Loucy (cell line): Measurements from ENCODE around the gene TRABD2B.

Experiments used
- H2AFZ ChIP-seq: fragments of 200-600 bp; sonication (generic); 2 replicates; pipeline ENCODE4 v1.6.0; 2016; ENCODE audit warnings: antibody characterized with exemption, mild to moderate bottlenecking, low read length, moderate library complexity
- H3F3A ChIP-seq: fragments of 200-600 bp; 2 replicates; pipeline ENCODE4 v1.6.0; 2016; ENCODE audit warnings: antibody characterized with exemption, low read depth, mild to moderate bottlenecking
- H3K27me3 ChIP-seq: fragments of 200-600 bp; sonication (generic); 2 replicates; pipeline ENCODE4 v1.6.1; 2014; ENCODE audit warnings: low read length, mild to moderate bottlenecking; ENCODE audit not compliant: insufficient read depth, poor library complexity, severe bottlenecking
- H3K36me3 ChIP-seq: fragments of 200-600 bp; sonication (generic); 2 replicates; pipeline ENCODE4 v1.6.1; 2016; ENCODE audit warnings: low read length; ENCODE audit not compliant: insufficient read depth
- H3K4me1 ChIP-seq: fragments of 200-600 bp; sonication (generic); 2 replicates; pipeline ENCODE4 v1.5.1; 2014; ENCODE audit warnings: low read length, mild to moderate bottlenecking; ENCODE audit not compliant: insufficient read depth, poor library complexity, severe bottlenecking
- H3K4me2 ChIP-seq: fragments of 200-600 bp; sonication (generic); 2 replicates; pipeline ENCODE4 v1.6.0; 2014; ENCODE audit warnings: antibody characterized with exemption, low read length, low read depth, mild to moderate bottlenecking; ENCODE audit not compliant: poor library complexity, severe bottlenecking
- H3K4me3 ChIP-seq: fragments of 200-600 bp; sonication (generic); 2 replicates; pipeline ENCODE4 v1.5.1; 2014; ENCODE audit warnings: low read length, mild to moderate bottlenecking, mixed read lengths; ENCODE audit not compliant: poor library complexity, severe bottlenecking
- H3K79me2 ChIP-seq: fragments of 200-600 bp; sonication (generic); 2 replicates; pipeline ENCODE4 v1.6.1; 2014; ENCODE audit warnings: low read length; ENCODE audit not compliant: insufficient read depth
- H3K9ac ChIP-seq: fragments of 200-600 bp; sonication (generic); 2 replicates; pipeline ENCODE4 v1.6.0; 2014; ENCODE audit warnings: mild to moderate bottlenecking, low read depth, low read length, moderate library complexity; ENCODE audit not compliant: poor library complexity, severe bottlenecking
- H3K9me2 ChIP-seq: fragments of 200-600 bp; sonication (generic); replicated peaks from 2 replicates; pipeline ENCODE4 v1.6.1; 2016; ENCODE audit warnings: low read depth, low read length, mixed read lengths
- H3K9me3 ChIP-seq: fragments of 200-600 bp; sonication (generic); 2 replicates; pipeline ENCODE4 v1.6.1; 2014; ENCODE audit warnings: mild to moderate bottlenecking, antibody characterized with exemption, low read length, low read depth; ENCODE audit not compliant: insufficient read depth
- H4K20me1 ChIP-seq: fragments of 200-600 bp; sonication (generic); 2 replicates; pipeline ENCODE4 v1.6.0; 2014; ENCODE audit warnings: antibody characterized with exemption, low read length, mild to moderate bottlenecking; ENCODE audit not compliant: insufficient read depth, poor library complexity, severe bottlenecking
- EZH2phosphoT487 ChIP-seq: fragments of 200-600 bp; IDR thresholded peaks from 2 replicates; pipeline ENCODE4 v1.6.1; 2018; ENCODE audit warnings: antibody characterized with exemption, mild to moderate bottlenecking, moderate library complexity, borderline replicate concordance
- TF ChIP-seq, protein P1 (sequence below): fragments of 200-600 bp; sonication (generic); conservative IDR thresholded peaks from 2 replicates; pipeline ENCODE4 v1.5.1; 2014; ENCODE audit warnings: mild to moderate bottlenecking, antibody characterized with exemption, low read length

The TRABD2B gene

DNA sequence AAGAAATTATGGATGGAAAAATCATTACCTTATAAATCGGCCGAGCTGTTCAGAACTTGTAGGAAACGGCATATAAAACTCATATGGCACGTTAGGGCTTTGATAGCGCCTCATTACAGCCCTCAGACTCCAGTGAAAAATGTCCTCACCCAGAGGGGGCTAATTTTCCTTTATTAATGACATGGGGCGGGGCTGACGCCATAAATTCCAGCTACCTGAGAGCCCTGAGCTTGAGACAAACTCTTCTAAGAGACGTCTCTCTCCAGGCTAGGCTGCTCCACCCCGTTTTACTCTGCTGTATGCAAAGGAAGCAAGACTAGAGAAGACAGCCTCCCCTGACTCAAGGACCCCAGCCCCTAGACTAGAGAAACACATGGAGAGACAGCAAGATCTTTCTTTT, 149.4 kb downstream of the TRABD2B start:
- Histone ChIP-seq H4K20me1 (no peaks in the 10 kb centered on the region), H3K9me3 (no peaks in the 10 kb centered on the region), H3K4me3 (no peak overlapping the region), H3K36me3 (no peaks in the 10 kb centered on the region), H2AFZ (no peak overlapping the region), H3K9ac (no peak overlapping the region), H3K9me2 (no peaks in the 10 kb centered on the region), H3K4me1 (peaks cover under 1% of the 10 kb centered on the region), H3K27me3 (no peaks in the 10 kb centered on the region), H3K79me2 (no peaks in the 10 kb centered on the region), H3K4me2 (no peak overlapping the region), H3F3A (no peaks in the 10 kb centered on the region)
- no peak for TF ChIP-seq EZH2phosphoT487
- TF ChIP-seq, protein P1, sequence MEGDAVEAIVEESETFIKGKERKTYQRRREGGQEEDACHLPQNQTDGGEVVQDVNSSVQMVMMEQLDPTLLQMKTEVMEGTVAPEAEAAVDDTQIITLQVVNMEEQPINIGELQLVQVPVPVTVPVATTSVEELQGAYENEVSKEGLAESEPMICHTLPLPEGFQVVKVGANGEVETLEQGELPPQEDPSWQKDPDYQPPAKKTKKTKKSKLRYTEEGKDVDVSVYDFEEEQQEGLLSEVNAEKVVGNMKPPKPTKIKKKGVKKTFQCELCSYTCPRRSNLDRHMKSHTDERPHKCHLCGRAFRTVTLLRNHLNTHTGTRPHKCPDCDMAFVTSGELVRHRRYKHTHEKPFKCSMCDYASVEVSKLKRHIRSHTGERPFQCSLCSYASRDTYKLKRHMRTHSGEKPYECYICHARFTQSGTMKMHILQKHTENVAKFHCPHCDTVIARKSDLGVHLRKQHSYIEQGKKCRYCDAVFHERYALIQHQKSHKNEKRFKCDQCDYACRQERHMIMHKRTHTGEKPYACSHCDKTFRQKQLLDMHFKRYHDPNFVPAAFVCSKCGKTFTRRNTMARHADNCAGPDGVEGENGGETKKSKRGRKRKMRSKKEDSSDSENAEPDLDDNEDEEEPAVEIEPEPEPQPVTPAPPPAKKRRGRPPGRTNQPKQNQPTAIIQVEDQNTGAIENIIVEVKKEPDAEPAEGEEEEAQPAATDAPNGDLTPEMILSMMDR, result no peak

DNA sequence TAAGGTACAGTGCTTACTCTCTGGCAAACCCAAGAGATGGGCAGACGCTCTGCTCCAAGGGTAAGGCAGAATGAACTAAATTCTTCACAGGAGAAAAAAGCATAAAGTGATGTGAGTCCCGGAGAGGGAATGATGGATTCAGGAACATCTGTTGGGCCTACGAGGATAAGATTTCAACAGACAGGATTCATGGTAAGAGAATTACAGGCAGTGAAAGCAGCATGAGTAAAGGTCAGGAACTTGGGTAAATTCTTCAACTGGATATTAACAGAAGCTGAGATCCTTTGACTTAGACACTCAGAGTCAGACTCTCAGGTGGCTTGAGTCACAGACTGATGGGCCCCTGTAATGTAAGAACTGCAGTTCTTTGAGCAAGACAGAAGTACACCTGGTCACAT, 152.6 kb downstream of the TRABD2B start:
- no peaks in the 10 kb centered on the region for H3F3A ChIP-seq
- no peaks in the 10 kb centered on the region for H3K9me2 ChIP-seq
- H3K27me3 ChIP-seq, result no peaks in the 10 kb centered on the region
- H3K36me3 ChIP-seq, result no peaks in the 10 kb centered on the region
- H3K4me1 ChIP-seq, result peaks cover 21% of the 10 kb centered on the region
- no peak overlapping the region for H3K9ac ChIP-seq
- H4K20me1 ChIP-seq, result no peaks in the 10 kb centered on the region
- H2AFZ ChIP-seq, result no peak overlapping the region
- no peak overlapping the region for H3K4me2 ChIP-seq
- no peaks in the 10 kb centered on the region for H3K79me2 ChIP-seq
- TF ChIP-seq, protein P1, result no peak
- no peak for TF ChIP-seq EZH2phosphoT487
- no peaks in the 10 kb centered on the region for H3K9me3 ChIP-seq
- no peak overlapping the region for H3K4me3 ChIP-seq

DNA sequence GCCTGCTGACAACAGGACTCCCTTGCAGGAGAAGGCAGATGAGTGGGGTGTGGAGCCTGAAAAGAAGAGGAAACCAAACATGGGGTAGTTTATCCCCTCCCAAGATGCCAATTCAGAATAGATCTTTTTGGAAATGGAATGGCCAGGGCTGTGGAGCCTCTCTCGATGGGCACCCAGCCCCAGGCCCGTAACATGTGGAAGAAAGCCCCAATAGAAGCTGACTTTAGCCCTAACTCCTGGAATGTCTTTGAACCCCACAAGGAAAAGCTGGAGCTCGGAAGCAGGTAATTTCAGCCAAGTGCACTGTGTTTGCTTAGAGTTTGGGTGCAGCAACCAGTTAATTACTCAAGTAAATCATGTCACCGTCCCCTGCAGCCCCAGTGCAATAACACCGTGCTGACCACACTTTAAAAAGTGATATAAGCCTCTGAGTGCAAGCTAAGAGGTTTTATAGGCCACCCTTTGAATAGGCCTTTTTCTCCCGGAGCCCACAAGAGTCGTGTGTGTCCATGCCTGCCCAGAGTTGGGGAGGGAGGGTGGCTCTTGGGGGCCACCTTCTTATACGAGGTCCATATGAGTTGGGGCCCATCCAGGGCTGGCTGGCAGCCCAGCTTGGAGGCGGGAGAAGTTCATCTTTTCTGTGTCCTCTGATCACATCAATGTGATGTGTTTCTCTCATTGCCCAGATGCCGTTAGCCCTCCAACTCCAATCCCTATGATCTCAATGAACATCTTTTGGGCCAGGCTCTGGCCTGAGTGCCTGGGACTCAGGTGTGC, 153.2 kb downstream of the TRABD2B start:
- no peaks in the 10 kb centered on the region for H3K36me3 ChIP-seq
- H3F3A ChIP-seq, result no peaks in the 10 kb centered on the region
- H2AFZ ChIP-seq, result no peak overlapping the region
- no peaks in the 10 kb centered on the region for H3K79me2 ChIP-seq
- H3K9me2 ChIP-seq, result no peaks in the 10 kb centered on the region
- H3K27me3 ChIP-seq, result no peaks in the 10 kb centered on the region
- peaks cover 21% of the 10 kb centered on the region for H3K4me1 ChIP-seq
- no peak overlapping the region for H3K4me3 ChIP-seq
- no peaks in the 10 kb centered on the region for H4K20me1 ChIP-seq
- H3K4me2 ChIP-seq, result no peak overlapping the region
- no peak overlapping the region for H3K9ac ChIP-seq
- TF ChIP-seq, protein P1, result no peak
- no peak for TF ChIP-seq EZH2phosphoT487
- H3K9me3 ChIP-seq, result no peaks in the 10 kb centered on the region
